ENCODE measurements around the gene KCNK16.

GRCh38 chr6:39333644-39334438 is 11.3 kb upstream of the KCNK16 start:
- TF ChIP-seq CTCF (conservative IDR thresholded peaks at IDR 0.05 in 1 of 2, IDR thresholded peaks at IDR 0.05 in 1 of 2; ENCODE audit: low read depth in 1 of 2, low read length in 2 of 2) (no peak), EZH2 (IDR thresholded peaks at IDR 0.05; ENCODE audit: low read length, missing control alignments) (no peak)

All from fibroblast of lung (primary cell).